ENCODE results near the gene KCNAB2. TPM values are rescaled to one million over a fixed set of nuclear protein-coding genes. Genes with fewer than 3 reads are reported as not detected.

KCNAB2 gene
- total and polyA plus RNA-seq, 2 experiments from 2014 or later, result 3.1 to 3.5 TPM

GRCh38 chr1:6008696-6009095 lies 37.0 kb upstream of the KCNAB2 start:
- WGBS (ENCODE audit: low lambda C conversion rate, missing lambda C conversion rate), result 86% methylated on average over 6 of the region's 6 CpGs

GRCh38 chr1:6009120-6010040 lies 36.3 kb upstream of the KCNAB2 start:
- TF ChIP-seq CTCF (IDR thresholded peaks at IDR 0.05; ENCODE audit: poor library complexity) (no peak), EZH2 (IDR thresholded peaks at IDR 0.05; ENCODE audit: borderline replicate concordance) (no peak), EZH2phosphoT487 (IDR thresholded peaks at IDR 0.05; ENCODE audit: low read depth, severe bottlenecking, unreplicated experiment) (no peak)
- no peak overlapping the region for H3K4me3 ChIP-seq
- H3K27ac ChIP-seq, result no peak overlapping the region
- H3K4me2 ChIP-seq, result no peak overlapping the region
- WGBS (ENCODE audit: low lambda C conversion rate, missing lambda C conversion rate), result 82% methylated on average over 21 of the region's 23 CpGs
- H3K79me2 ChIP-seq, result no peaks in the 10 kb centered on the region
- H4K20me1 ChIP-seq (ENCODE audit: insufficient read depth, poor library complexity, severe bottlenecking), result no peaks in the 10 kb centered on the region
- no peak overlapping the region for H2AFZ ChIP-seq
- H3K4me1 ChIP-seq (ENCODE audit: insufficient read depth), result no peaks in the 10 kb centered on the region
- no peaks in the 10 kb centered on the region for H3K9me2 ChIP-seq (replicated peaks; ENCODE audit: insufficient read depth)
- H3K27me3 ChIP-seq, result no peaks in the 10 kb centered on the region
- DNase-seq (ENCODE audit: low spot score), result no peak
- no peaks in the 10 kb centered on the region for H3K9me3 ChIP-seq (ENCODE audit: low read depth)
- H3K36me3 ChIP-seq (replicated peaks; ENCODE audit: insufficient read depth, low read depth), result no peaks in the 10 kb centered on the region

More at GRCh38 chr1:6008696-6009095, 37.0 kb upstream of the KCNAB2 start:
- Histone ChIP-seq H2AFZ (no peak overlapping the region), H3K27ac (no peak overlapping the region), H3K79me2 (no peaks in the 10 kb centered on the region), H3K4me3 (no peak overlapping the region), H3K4me1 (ENCODE audit: insufficient read depth) (no peaks in the 10 kb centered on the region), H3K4me2 (no peak overlapping the region), H3K9me3 (ENCODE audit: low read depth) (no peaks in the 10 kb centered on the region), H3K27me3 (no peaks in the 10 kb centered on the region), H3K36me3 (replicated peaks; ENCODE audit: insufficient read depth, low read depth) (no peaks in the 10 kb centered on the region), H3K9me2 (replicated peaks; ENCODE audit: insufficient read depth) (no peaks in the 10 kb centered on the region), H4K20me1 (ENCODE audit: insufficient read depth, poor library complexity, severe bottlenecking) (no peaks in the 10 kb centered on the region)
- no peak for DNase-seq (ENCODE audit: low spot score)
- TF ChIP-seq EZH2 (IDR thresholded peaks at IDR 0.05; ENCODE audit: borderline replicate concordance) (no peak), EZH2phosphoT487 (IDR thresholded peaks at IDR 0.05; ENCODE audit: low read depth, severe bottlenecking, unreplicated experiment) (no peak)

GRCh38 chr1:6010554-6010953 lies 35.1 kb upstream of the KCNAB2 start:
- no peak for DNase-seq (ENCODE audit: low spot score)
- Histone ChIP-seq H3K4me3 (no peak overlapping the region), H4K20me1 (ENCODE audit: insufficient read depth, poor library complexity, severe bottlenecking) (no peaks in the 10 kb centered on the region), H3K27me3 (no peaks in the 10 kb centered on the region), H3K27ac (no peak overlapping the region), H3K9me2 (replicated peaks; ENCODE audit: insufficient read depth) (no peaks in the 10 kb centered on the region), H3K4me2 (no peak overlapping the region), H3K36me3 (replicated peaks; ENCODE audit: insufficient read depth, low read depth) (no peaks in the 10 kb centered on the region), H2AFZ (no peak overlapping the region), H3K4me1 (ENCODE audit: insufficient read depth) (no peaks in the 10 kb centered on the region), H3K79me2 (no peaks in the 10 kb centered on the region), H3K9me3 (ENCODE audit: low read depth) (no peaks in the 10 kb centered on the region)
- 88% methylated on average over 9 of the region's 10 CpGs for WGBS (ENCODE audit: low lambda C conversion rate, missing lambda C conversion rate)
- no peak for TF ChIP-seq EZH2 (IDR thresholded peaks at IDR 0.05; ENCODE audit: borderline replicate concordance)
- TF ChIP-seq CTCF (IDR thresholded peaks at IDR 0.05; ENCODE audit: poor library complexity), result no peak
- TF ChIP-seq EZH2phosphoT487 (IDR thresholded peaks at IDR 0.05; ENCODE audit: low read depth, severe bottlenecking, unreplicated experiment), result no peak

Data from hepatocyte (in vitro differentiated cells).